ENCODE data around the gene KDM3A. TPM values are rescaled to one million over a fixed set of nuclear protein-coding genes. Genes with fewer than 3 reads are reported as not detected.

KDM3A gene
- total RNA-seq, 1 donor from 2014 or later: 55.8 TPM

DNA sequence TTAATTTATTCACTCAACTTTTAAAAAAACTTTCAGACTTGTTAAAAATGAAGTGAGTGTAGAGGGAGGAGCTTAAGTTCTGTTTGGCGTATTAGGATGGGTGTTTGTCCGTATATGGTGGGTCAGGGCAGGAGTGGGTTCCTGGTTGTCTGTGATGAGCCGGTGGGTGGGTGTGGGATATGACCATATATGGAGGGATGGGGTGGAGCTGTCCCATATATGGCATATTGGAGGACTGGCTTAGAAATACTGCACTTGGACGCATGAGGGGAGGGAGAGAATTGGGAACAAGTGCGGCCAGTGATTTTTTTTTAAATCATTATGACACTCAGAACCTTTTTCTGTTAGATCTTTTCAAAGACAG, 1.5 kb downstream of the KDM3A start:
- intact Hi-C loops (cut with DNase I): no loop called here
- peak; percentile 77 to 83 for ATAC-seq

DNA sequence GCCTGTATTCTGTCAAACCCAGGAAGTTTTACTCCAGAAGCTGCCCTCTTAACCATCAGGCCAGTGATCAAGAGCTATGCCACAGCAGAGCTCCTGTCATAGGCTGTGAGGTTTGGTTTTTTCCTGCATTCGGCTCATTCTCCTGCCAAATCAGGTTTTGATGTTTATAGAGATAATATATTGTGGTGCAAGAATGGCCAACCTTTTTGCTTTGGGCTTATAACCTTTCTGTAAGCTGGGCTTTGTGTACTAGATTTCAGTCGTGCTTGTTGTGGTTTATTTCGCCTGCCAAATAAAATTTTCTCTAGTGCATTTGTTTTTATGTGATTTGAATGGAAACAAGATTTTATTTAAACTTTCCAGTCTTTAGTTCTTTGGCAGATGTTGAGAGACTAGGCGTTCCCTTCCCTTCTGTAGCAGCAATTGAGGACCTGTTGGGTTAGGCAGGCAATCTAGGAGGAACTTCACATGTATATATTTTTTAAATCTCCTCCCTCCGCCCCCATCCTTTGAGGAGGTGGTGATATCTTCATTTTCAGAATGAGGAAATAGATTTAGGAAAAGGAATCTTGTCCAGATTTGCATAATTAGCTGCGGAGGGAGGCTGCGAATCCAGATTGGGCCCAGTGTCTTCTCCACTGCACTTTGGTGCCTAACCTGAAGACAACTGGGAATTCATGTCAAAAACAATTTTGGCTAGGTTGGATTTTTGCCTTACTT, 2.6 kb downstream of the KDM3A start:
- ATAC-seq: no peak
- DNase-seq: no peak
- Histone ChIP-seq H3K9me3 (peaks cover 17% of the 10 kb centered on the region), H3K27ac (peak overlapping the region; percentile 27), H3K36me3 (peaks cover 52% of the 10 kb centered on the region), H3K4me1 (peaks cover 60% of the 10 kb centered on the region), H3K4me3 (peak overlapping the region; percentile 86), H3K27me3 (ENCODE audit: low read depth) (no peaks in the 10 kb centered on the region)
- intact Hi-C loops (cut with DNase I): no loop called here
- TF ChIP-seq, protein P1, sequence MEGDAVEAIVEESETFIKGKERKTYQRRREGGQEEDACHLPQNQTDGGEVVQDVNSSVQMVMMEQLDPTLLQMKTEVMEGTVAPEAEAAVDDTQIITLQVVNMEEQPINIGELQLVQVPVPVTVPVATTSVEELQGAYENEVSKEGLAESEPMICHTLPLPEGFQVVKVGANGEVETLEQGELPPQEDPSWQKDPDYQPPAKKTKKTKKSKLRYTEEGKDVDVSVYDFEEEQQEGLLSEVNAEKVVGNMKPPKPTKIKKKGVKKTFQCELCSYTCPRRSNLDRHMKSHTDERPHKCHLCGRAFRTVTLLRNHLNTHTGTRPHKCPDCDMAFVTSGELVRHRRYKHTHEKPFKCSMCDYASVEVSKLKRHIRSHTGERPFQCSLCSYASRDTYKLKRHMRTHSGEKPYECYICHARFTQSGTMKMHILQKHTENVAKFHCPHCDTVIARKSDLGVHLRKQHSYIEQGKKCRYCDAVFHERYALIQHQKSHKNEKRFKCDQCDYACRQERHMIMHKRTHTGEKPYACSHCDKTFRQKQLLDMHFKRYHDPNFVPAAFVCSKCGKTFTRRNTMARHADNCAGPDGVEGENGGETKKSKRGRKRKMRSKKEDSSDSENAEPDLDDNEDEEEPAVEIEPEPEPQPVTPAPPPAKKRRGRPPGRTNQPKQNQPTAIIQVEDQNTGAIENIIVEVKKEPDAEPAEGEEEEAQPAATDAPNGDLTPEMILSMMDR (IDR thresholded peaks at IDR 0.05): no peak

More for the DNA sequence above, 1.5 kb downstream of the KDM3A start:
- DNase-seq: peak; percentile 80
- Histone ChIP-seq H3K4me1 (peaks cover 48% of the 10 kb centered on the region), H3K27ac (peak overlapping the region; percentile 97), H3K27me3 (ENCODE audit: low read depth) (no peaks in the 10 kb centered on the region), H3K4me3 (peak overlapping the region; percentile 86), H3K36me3 (peaks cover 45% of the 10 kb centered on the region), H3K9me3 (peaks cover 19% of the 10 kb centered on the region)
- TF ChIP-seq, protein P1 (IDR thresholded peaks at IDR 0.05): no peak

DNA sequence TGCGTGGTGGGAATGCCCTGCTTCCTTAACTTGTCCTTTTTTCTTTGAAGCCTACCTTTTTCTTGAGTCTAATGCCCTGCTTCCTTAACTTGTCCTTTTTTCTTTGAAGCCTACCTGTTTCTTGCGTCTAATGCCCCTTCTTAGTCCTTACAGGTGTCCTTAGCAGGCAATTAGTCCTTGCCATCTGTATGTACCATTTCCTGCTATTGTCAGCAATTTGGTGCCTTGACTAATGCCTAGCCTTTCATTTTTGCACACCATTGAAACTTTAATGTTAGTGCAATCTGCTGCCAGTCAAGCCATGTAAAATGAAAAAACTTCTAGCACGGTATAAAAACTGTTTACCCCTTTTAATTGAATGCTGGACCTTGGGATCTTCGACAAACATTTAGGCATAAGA, 4.3 kb downstream of the KDM3A start:
- peaks cover under 1% of the 10 kb centered on the region for H3K9me3 ChIP-seq
- no peak overlapping the region for H3K4me3 ChIP-seq
- intact Hi-C loops (cut with DNase I): no loop called here
- DNase-seq (no peak), ATAC-seq (no peak)
- TF ChIP-seq, protein P1 (IDR thresholded peaks at IDR 0.05): no peak
- H3K36me3 ChIP-seq: peaks cover 67% of the 10 kb centered on the region
- H3K27me3 ChIP-seq (ENCODE audit: low read depth): no peaks in the 10 kb centered on the region
- H3K4me1 ChIP-seq: peaks cover 72% of the 10 kb centered on the region
- H3K27ac ChIP-seq: no peak overlapping the region

DNA sequence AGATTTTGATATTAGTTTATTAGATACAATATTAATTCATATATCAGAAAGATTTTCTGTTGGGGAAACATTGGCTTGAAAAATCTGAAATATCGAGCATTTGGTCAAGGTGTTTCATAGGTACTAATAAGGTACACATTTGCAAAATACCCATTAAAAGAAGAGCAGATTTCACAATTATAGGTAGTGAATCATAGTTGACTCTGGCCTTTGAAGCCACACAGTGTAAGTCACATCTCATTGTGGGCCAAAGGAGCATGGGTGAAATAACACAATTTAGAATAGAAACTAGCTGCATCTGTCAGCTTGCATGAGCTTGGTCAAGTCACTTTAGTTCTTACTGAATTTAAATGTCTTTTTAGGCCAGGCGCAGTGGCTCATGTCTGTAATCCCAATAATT, 4.9 kb downstream of the KDM3A start:
- H3K4me1 ChIP-seq: peaks cover 72% of the 10 kb centered on the region
- H3K36me3 ChIP-seq: peaks cover 73% of the 10 kb centered on the region
- no peak for DNase-seq
- no peak overlapping the region for H3K27ac ChIP-seq
- TF ChIP-seq, protein P1 (IDR thresholded peaks at IDR 0.05): no peak
- H3K9me3 ChIP-seq: no peaks in the 10 kb centered on the region
- no peak for ATAC-seq
- H3K4me3 ChIP-seq: no peak overlapping the region
- H3K27me3 ChIP-seq (ENCODE audit: low read depth): no peaks in the 10 kb centered on the region
- intact Hi-C loops (cut with DNase I): no loop called here

DNA sequence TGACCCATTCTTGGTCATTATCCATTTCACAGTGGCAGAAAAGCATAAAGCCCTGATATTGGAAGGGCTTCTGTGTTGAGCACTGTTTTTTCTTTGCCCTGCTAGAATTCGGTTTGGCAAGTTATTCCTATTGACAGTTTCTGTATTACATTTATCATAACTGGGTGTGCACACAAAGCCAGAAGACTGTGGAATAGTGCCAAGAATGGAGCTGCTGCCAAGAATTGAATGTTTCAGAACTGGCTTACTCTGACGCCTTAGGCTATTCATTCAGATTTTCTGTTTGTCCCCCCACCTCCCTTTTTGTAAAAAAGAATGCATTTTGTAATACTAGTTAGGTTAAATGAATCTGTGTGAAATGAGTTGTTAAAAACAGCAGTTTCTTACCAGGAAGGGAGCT, 12.7 kb downstream of the KDM3A start:
- peak in 1 of 2 donors; percentile 47 for ATAC-seq
- intact Hi-C loops (cut with DNase I): no loop called here
- no peak overlapping the region for H3K4me3 ChIP-seq
- H3K27me3 ChIP-seq (ENCODE audit: low read depth): no peaks in the 10 kb centered on the region
- H3K9me3 ChIP-seq: no peaks in the 10 kb centered on the region
- H3K4me1 ChIP-seq: peaks cover 21% of the 10 kb centered on the region
- H3K27ac ChIP-seq: no peak overlapping the region
- no peak for DNase-seq
- TF ChIP-seq, protein P1 (IDR thresholded peaks at IDR 0.05): no peak
- peaks cover 97% of the 10 kb centered on the region for H3K36me3 ChIP-seq
